GM12878 (cell line): ENCODE data around the gene EPHA8. TPM values are rescaled to one million over a fixed set of nuclear protein-coding genes. Genes with fewer than 3 reads are reported as not detected.

Experiments used
- ATAC-seq: fragments of 200-7000 bp; cut with Tn5 transposase; 3 replicates; pipeline ENCODE4 v1.9.1; 2020; ENCODE audit warnings: mild to moderate bottlenecking, moderate library complexity
- BruUV-seq: library from RNA; stranded (reverse); fragments of 400-500 nt; replicated peaks from 2 replicates; lab custom pipeline; 2021; lab: Mats Ljungman, UMichigan
- CTCF ChIA-PET: fragments of 300-600 bp; sonication (Branson Sonifier 250); formaldehyde crosslinking; extraction: SDS; loops from one replicate; lab custom pipeline; 2021; ENCODE audit warnings: inconsistent platforms; lab: Yijun Ruan, JAX
- POLR2A ChIA-PET: fragments of 350-600 bp; formaldehyde crosslinking; extraction: SDS; loops from one replicate; lab custom pipeline; 2021; ENCODE audit warnings: inconsistent platforms; lab: Charles Lee
- RAD21 ChIA-PET: fragments of 300-600 bp; sonication (Branson Sonifier 250); formaldehyde crosslinking; loops from one replicate; lab custom pipeline; 2023; ENCODE audit warnings: antibody characterized with exemption; ENCODE audit not compliant: unreplicated experiment; lab: Charles Lee
- SMC1A ChIA-PET: fragments of 300-600 bp; sonication (Branson Sonifier 250); formaldehyde crosslinking; loops from one replicate; lab custom pipeline; 2023; ENCODE audit not compliant: unreplicated experiment, uncharacterized antibody; lab: Charles Lee
- DNase-seq: peaks from one replicate; pipeline ENCODE4 v3.0.0-alpha.2; 2011; ENCODE audit warnings: low read depth, low spot score
- FAIRE-seq: peaks from 3 replicates; lab custom pipeline; 2011; peaks lifted over from hg19 to GRCh38; lab: Jason Lieb, UNC
- H2AFZ ChIP-seq: 2 replicates; pipeline ENCODE4 v1.6.0; 2011; ENCODE audit warnings: low read depth, low read length, control low read depth; ENCODE audit not compliant: control insufficient read depth
- H3K27ac ChIP-seq: 2 replicates; pipeline ENCODE4 v1.5.1; 2011; ENCODE audit warnings: control low read depth; ENCODE audit not compliant: control insufficient read depth, insufficient read depth
- H3K27me3 ChIP-seq, 2 experiments: replicated peaks in 1 of 2; 2 replicates each; pipeline versions ENCODE4 v1.6.0 to v1.6.1; 2011; ENCODE audit warnings: low read length in 1 of 2; ENCODE audit not compliant: control insufficient read depth in 2 of 2, insufficient read depth in 2 of 2
- H3K36me3 ChIP-seq, 2 experiments: 2 replicates each; pipeline ENCODE4 v1.5.1; 2011; ENCODE audit warnings: low read length in 1 of 2; ENCODE audit not compliant: control insufficient read depth in 2 of 2, insufficient read depth in 2 of 2
- H3K4me1 ChIP-seq: 2 replicates; pipeline ENCODE4 v1.6.1; 2011; ENCODE audit warnings: mild to moderate bottlenecking, low read length, moderate library complexity, mixed read lengths; ENCODE audit not compliant: control insufficient read depth, insufficient read depth
- H3K4me2 ChIP-seq: 2 replicates; pipeline ENCODE4 v1.6.0; 2011; ENCODE audit warnings: control low read depth; ENCODE audit not compliant: control insufficient read depth, insufficient read depth
- H3K4me3 ChIP-seq: fragments of 200-600 bp; sonication (generic); 2 replicates; pipeline ENCODE4 v1.5.1; 2016
- H3K79me2 ChIP-seq: 2 replicates; pipeline ENCODE4 v1.6.0; 2011; ENCODE audit warnings: low read length; ENCODE audit not compliant: control insufficient read depth, insufficient read depth
- H3K9ac ChIP-seq: 2 replicates; pipeline ENCODE4 v1.8.0; 2011; ENCODE audit warnings: low read length, control low read depth, mixed read lengths; ENCODE audit not compliant: control insufficient read depth, insufficient read depth
- H3K9me3 ChIP-seq: replicated peaks from 3 replicates; pipeline ENCODE4 v1.5.1; 2011; ENCODE audit warnings: mild to moderate bottlenecking, low read length; ENCODE audit not compliant: control insufficient read depth, insufficient read depth
- H4K20me1 ChIP-seq: 2 replicates; pipeline ENCODE4 v1.6.0; 2011; ENCODE audit not compliant: control insufficient read depth, insufficient read depth
- BCL3 ChIP-seq: IDR thresholded peaks from 2 replicates; pipeline ENCODE4 v1.6.1; 2011; ENCODE audit warnings: borderline replicate concordance, low read depth, mild to moderate bottlenecking, moderate library complexity, low read length; ENCODE audit not compliant: insufficient read depth, poor library complexity, severe bottlenecking
- KDM1A ChIP-seq: fragments of 200-600 bp; sonication (generic); IDR thresholded peaks from 2 replicates; pipeline ENCODE4 v1.6.1; 2016; ENCODE audit warnings: borderline replicate concordance
- MTA2 ChIP-seq: fragments of 450-650 bp; IDR thresholded peaks from 2 replicates; pipeline ENCODE4 v1.6.1; 2016; ENCODE audit warnings: low read depth, mild to moderate bottlenecking, moderate library complexity
- PBX3 ChIP-seq: IDR thresholded peaks from 2 replicates; pipeline ENCODE4 v1.6.1; 2011; ENCODE audit warnings: mild to moderate bottlenecking, low read depth, low read length, moderate library complexity; ENCODE audit not compliant: insufficient replicate concordance
- PKNOX1 ChIP-seq: fragments of 450-650 bp; IDR thresholded peaks from 2 replicates; pipeline ENCODE4 v1.6.1; 2016; ENCODE audit warnings: mild to moderate bottlenecking
- RB1 ChIP-seq: fragments of 450-650 bp; formaldehyde crosslinking; IDR thresholded peaks from 2 replicates; pipeline ENCODE4 v1.6.1; 2017; ENCODE audit warnings: mild to moderate bottlenecking, borderline replicate concordance
- RCOR1 ChIP-seq: conservative IDR thresholded peaks from 2 replicates; pipeline ENCODE4 v1.6.1; 2012; ENCODE audit warnings: low read depth, low read length, improper control_type of control experiment
- SP1 ChIP-seq: IDR thresholded peaks from one replicate; pipeline ENCODE4 v1.6.1; 2011; ENCODE audit warnings: low read depth, low read length
- STAT1 ChIP-seq: fragments of 450-650 bp; conservative IDR thresholded peaks from 2 replicates; pipeline ENCODE4 v1.6.1; 2014; ENCODE audit warnings: antibody characterized with exemption, mild to moderate bottlenecking
- TCF3 ChIP-seq: IDR thresholded peaks from 2 replicates; pipeline ENCODE4 v1.6.1; 2012; ENCODE audit warnings: low read depth, mild to moderate bottlenecking, low read length, borderline replicate concordance; ENCODE audit not compliant: insufficient read depth
- WRNIP1 ChIP-seq: IDR thresholded peaks from 2 replicates; pipeline ENCODE4 v1.6.1; 2011; ENCODE audit warnings: low read depth, low read length, improper control_type of control experiment, borderline replicate concordance
- ZNF217 ChIP-seq: fragments of 450-650 bp; IDR thresholded peaks from 2 replicates; pipeline ENCODE4 v1.6.1; 2017; ENCODE audit warnings: antibody characterized with exemption, mild to moderate bottlenecking
- WGBS: methylation state at CpG from one replicate; pipeline ENCODE4 v1.1.6; 2016; ENCODE audit warnings: low lambda C conversion rate; ENCODE audit not compliant: insufficient replicate concordance, insufficient coverage; ENCODE audit errors: missing lambda C conversion rate; 5-methylcytosine and 5-hydroxymethylcytosine counted together
- in situ Hi-C: fragments of 300-500 bp; cut with MboI; formaldehyde crosslinking; loops from 9 replicates; pipeline ENCODE4 v1.14.3; 2018; ENCODE audit warnings: mixed read lengths
- intact Hi-C: fragments of 100-400 bp; cut with micrococcal nuclease; formaldehyde crosslinking; loops from one replicate; pipeline ENCODE4 v1.14.2; 2022; ENCODE audit not compliant: unreplicated experiment
- polyA plus RNA-seq, 11 experiments: library from polyadenylated mRNA; depleted of rRNA in 4 of 11; unstranded in 6 of 11; stranded (reverse) in 5 of 11; fragments of >200 nt; fragmentation: Nextera tagmentation in 4 of 11; fragmentation: Illumina TruSeq in 1 of 11; extraction: Ambion mirVana in 4 of 11; extraction: Trizol in 1 of 11; gene quantifications; 1 replicate in 1 of 11; 2 replicates in 10 of 11; pipeline versions ENCODE4 v1.2.1 to v1.2.3, GENCODE V29; 2011 to 2016; ENCODE audit warnings: inconsistent platforms in 2 of 11, missing spikeins in 2 of 11, low read depth in 1 of 11
- total RNA-seq, 4 experiments: library from RNA; depleted of rRNA in 3 of 4; stranded (reverse); fragments of >200 nt in 3 of 4; fragmentation: Illumina TruSeq in 1 of 4; extraction: Trizol in 1 of 4; gene quantifications; 2 replicates each; pipeline versions ENCODE4 v1.2.1 to v1.2.3, GENCODE V29; 2013 to 2021
- TF ChIP-seq, protein P1 (sequence below): fragments of 450-650 bp; IDR thresholded peaks from 2 replicates; pipeline ENCODE4 v1.6.1; 2017; ENCODE audit warnings: mild to moderate bottlenecking, moderate library complexity

The EPHA8 gene
- total and polyA plus RNA-seq, 10 of the 15 experiments (the other 5 are each of a cell fraction or from before 2014, with no cell fraction given): not detected

GRCh38 chr1:22569269-22569668, 6.0 kb downstream of the EPHA8 start (continued):
- no peak for TF ChIP-seq PKNOX1
- TF ChIP-seq SP1: no peak
- TF ChIP-seq KDM1A: no peak
- no peak for TF ChIP-seq ZNF217

- no peak overlapping the region for H3K4me2 ChIP-seq
- no peaks in the 10 kb centered on the region for H3K79me2 ChIP-seq
- H2AFZ ChIP-seq: no peak overlapping the region
- TF ChIP-seq STAT1: no peak
- no peak for TF ChIP-seq WRNIP1
- TF ChIP-seq TCF3: peak; percentile 73; the same call in 1 of the 2 replicates
- no peak for TF ChIP-seq RCOR1
- TF ChIP-seq, protein P1, sequence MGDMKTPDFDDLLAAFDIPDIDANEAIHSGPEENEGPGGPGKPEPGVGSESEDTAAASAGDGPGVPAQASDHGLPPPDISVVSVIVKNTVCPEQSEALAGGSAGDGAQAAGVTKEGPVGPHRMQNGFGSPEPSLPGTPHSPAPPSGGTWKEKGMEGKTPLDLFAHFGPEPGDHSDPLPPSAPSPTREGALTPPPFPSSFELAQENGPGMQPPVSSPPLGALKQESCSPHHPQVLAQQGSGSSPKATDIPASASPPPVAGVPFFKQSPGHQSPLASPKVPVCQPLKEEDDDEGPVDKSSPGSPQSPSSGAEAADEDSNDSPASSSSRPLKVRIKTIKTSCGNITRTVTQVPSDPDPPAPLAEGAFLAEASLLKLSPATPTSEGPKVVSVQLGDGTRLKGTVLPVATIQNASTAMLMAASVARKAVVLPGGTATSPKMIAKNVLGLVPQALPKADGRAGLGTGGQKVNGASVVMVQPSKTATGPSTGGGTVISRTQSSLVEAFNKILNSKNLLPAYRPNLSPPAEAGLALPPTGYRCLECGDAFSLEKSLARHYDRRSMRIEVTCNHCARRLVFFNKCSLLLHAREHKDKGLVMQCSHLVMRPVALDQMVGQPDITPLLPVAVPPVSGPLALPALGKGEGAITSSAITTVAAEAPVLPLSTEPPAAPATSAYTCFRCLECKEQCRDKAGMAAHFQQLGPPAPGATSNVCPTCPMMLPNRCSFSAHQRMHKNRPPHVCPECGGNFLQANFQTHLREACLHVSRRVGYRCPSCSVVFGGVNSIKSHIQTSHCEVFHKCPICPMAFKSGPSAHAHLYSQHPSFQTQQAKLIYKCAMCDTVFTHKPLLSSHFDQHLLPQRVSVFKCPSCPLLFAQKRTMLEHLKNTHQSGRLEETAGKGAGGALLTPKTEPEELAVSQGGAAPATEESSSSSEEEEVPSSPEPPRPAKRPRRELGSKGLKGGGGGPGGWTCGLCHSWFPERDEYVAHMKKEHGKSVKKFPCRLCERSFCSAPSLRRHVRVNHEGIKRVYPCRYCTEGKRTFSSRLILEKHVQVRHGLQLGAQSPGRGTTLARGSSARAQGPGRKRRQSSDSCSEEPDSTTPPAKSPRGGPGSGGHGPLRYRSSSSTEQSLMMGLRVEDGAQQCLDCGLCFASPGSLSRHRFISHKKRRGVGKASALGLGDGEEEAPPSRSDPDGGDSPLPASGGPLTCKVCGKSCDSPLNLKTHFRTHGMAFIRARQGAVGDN: no peak
- TF ChIP-seq BCL3: peak; percentile 95
- no peak for TF ChIP-seq MTA2
- peak; percentile 13 for TF ChIP-seq PBX3
- TF ChIP-seq RB1: no peak
- intact Hi-C loops: no loop called here
- POLR2A ChIA-PET: no interaction called here
- no peak overlapping the region for H3K4me3 ChIP-seq
- 71% methylated on average over 34 of the region's 34 CpGs for WGBS
- no peaks in the 10 kb centered on the region for H3K36me3 ChIP-seq
- no peaks in the 10 kb centered on the region for H4K20me1 ChIP-seq
- H3K27ac ChIP-seq: no peak overlapping the region
- no peaks in the 10 kb centered on the region for H3K9me3 ChIP-seq
- in situ Hi-C loops: no loop called here
- no peak overlapping the region for H3K9ac ChIP-seq
- no peaks in the 10 kb centered on the region; a peak in 1 of 4 replicates for H3K27me3 ChIP-seq
- DNase-seq (no peak), FAIRE-seq (no peak), ATAC-seq (no peak)
- RAD21 ChIA-PET: no interaction called here
- H3K4me1 ChIP-seq: no peaks in the 10 kb centered on the region
- CTCF ChIA-PET: interaction anchor here (0.6 kb wide), 1 partner anchor 937 kb away, joined by 3 read pairs; no protein-coding TSS in a partner anchor
- SMC1A ChIA-PET: no interaction called here
- BruUV-seq: no TSS peak
These were observed 7.0 kb downstream of the EPHA8 start for GRCh38 chr1:22570140-22570909.
